Measurements from ENCODE around the gene ITPKC.

The ITPKC gene

DNA sequence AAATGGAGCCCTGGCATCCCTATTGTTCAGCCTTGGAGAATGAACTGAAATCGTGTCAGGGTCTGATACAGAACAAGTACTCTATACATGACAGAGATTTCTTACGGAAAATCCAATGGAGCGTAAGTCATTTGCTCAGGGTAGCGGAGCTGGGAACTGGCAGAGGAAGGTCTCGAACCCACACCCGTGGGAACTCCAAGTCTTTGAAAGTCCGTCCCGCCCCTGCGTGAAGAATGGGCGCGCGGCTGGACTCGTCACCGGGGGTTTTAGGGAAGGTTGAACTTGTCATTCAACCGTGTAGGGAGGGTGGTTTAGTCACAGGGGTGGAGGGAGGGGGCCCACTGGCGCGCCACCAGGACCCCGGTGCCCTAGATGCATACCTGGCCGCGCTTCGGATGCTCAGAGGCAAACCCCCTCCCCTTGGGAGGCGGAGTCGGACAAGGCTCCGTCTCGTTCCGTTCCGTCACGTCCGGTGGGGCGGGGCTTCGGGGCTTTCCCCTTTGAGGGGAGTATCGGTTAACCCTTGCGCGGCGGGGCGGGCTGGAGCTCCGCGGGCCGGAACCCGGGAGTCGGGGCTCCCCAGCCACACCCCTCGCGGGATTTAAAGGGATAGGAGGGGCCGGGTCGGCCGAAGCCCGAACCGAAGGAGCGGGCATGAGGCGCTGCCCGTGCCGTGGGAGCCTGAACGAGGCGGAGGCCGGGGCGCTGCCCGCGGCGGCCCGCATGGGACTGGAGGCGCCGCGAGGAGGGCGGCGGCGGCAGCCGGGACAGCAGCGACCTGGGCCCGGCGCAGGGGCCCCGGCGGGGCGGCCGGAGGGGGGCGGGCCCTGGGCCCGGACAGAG, at the start of gene ITPKC, which contains the start of gene COQ8B:
Gene ITPKC, plus strand, starts transcription at position 631 of the 843 bp plus-strand sequence. Its CDS starts 24 bp downstream, at position 655.
Gene COQ8B, minus strand, starts transcription at position 405 of the 843 bp plus-strand sequence. CDS start 2,254 bp downstream, outside the sequence.
- peak; percentile 96 for DNase-seq

DNA sequence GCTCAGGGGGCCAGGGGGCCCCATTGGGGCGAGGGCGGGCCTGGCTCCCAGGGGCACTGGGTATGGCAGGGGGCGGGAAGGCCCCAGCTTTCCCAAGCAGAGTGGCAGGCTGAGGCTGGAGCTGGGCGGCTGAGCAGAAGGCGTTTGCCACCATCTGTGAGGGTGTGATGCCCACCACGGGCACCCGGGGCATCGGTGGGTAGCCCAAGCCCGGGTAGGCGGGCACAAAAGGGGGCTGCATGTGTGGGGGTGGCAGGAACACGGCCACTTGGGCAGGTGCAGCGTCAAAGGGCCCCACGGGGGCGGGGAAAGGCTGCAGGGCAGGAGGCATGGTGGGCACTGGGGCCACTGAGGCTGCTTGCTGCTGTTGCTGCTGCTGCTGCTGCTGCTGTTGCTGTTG, 49.3 kb upstream of the ITPKC start:
- no peak for DNase-seq

DNA sequence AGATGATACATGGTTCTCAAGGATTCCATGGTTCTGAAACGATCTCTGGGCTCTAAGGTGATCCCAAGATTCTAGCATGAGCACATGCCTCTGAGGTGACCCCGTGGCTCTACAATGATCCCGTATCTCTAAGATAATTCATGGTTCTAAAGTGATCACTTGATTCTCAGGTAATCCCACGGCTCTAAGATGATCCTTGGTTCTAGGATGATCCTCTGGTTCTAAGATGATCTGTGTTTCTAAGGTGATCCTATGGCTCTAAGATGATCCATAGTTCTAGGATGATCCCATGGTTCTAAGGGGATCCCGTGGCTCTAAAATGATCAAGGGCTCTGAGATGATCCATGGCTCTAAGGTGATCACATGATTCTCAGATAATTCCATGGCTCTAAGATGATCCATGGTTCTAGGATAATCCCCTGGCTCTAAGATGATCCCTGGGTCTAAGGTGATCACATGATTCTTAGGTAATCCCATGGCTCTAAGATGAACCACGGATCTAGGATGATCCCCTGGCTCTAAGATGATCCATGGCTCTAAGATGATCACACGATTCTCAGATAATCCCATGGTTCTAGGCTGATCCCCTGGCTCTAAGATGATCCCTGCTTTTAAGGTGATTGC, 47.8 kb upstream of the ITPKC start:
- DNase-seq: no peak

DNA sequence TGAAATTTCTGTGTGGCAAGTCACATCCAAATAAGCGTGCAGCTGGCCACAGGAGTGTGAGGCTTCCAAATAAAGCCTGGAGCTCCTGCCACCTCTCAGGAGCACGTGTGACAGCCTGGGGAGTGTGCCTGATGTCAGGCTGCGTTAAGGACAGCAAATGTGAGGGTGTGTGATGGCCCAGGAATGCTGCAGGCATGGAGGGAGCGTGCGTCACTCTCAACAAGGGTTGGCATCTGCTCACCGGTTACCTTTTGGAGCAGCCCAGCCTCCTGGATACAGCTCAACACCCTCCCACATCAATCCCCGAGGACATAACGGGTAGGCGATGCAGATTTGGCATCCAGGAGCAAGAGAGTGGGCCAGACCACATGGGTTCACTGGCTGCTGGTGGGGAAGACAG, 45.5 kb upstream of the ITPKC start:
- no peak for DNase-seq

DNA sequence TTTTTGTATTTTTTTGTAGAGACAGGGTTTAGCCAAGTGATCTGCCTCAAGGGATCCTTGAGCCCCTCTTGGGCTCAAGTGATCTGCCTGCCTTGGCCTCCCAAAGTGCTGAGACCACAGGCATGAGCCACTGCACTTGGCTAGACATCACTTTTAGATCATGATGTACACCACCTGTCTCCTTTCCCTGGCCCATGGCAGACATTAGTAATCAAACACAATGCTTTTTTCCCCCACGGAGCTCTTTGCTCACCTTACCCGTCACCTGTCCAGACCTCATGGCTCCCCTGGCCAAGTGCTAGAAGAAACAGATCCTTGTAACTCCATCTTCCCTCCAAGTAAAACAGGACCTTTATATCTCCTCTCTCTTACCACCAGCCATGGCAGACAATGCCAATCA, 44.9 kb upstream of the ITPKC start:
- no peak for DNase-seq

DNA sequence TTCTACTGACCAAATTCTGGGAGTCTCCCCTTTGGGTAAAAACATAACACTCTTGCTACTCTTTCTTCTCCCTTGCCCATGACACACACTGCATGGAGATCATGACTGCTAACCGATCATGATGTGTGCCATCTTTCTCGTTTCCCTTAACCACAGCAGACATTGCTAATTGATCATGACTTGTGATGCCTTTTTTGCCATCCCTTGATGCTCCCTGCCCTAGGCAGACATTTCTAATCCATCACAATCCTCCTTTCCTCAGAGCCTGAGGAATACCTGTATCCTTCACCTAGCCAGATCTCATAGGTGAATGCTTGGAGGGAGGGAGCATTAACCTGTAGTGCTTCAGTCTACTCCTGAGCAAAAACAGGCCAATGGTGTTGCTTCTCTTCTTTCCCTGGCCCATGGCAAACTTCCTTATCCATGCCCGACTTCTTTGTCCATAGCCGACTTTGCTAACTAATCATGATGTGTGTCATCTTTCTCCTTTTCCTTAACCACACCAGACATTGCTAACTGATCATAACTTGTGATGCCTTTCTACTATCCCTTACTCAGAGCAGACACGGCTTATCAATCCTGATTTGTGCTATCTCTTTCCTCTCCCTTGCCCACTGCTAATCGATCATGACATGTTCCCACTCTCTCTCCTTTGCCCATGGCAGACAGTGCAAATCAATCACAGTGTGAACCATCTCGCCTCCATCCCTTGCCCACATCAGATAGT, 44.2 kb upstream of the ITPKC start:
- no peak for DNase-seq

DNA sequence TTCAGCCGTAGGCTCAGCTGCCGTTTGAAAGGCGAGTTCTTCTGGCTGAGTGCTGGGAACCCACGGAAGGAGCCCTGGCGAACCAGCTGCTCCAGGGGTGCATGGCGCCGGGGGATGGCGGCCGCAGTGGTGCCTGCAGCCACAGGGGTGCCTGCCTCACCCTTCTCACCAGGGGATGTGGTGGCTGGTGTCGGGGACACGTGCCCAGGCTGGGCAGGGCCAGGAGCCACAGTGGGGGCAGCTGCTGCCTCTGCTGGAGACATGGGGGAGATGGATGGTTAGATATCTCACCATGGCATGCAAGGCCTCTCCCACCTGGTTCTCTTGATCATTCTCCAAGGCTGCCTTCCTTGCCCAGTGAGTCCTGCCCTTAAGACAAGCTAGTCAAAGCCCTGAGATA, 43.5 kb upstream of the ITPKC start:
- no peak for DNase-seq

DNA sequence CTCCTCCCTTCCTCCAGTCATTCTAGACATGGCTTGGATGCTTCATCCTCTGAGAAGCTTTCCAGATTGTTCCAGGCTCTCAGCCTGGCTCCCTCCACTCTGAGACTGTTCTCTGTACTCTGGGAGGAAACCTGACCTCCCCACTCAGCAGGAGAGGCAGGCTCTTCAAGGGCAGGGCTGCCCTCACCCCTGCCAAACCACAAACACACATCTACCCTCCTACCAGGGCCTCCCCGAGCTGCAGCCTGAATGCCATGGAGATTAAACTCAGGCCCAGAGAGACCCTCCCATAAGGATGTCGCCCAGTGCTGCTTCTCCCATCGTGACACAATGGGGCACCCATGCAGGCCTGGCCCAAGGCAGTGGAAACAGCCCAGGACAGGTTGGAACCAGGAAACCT, 42.6 kb upstream of the ITPKC start:
- DNase-seq: no peak

DNA sequence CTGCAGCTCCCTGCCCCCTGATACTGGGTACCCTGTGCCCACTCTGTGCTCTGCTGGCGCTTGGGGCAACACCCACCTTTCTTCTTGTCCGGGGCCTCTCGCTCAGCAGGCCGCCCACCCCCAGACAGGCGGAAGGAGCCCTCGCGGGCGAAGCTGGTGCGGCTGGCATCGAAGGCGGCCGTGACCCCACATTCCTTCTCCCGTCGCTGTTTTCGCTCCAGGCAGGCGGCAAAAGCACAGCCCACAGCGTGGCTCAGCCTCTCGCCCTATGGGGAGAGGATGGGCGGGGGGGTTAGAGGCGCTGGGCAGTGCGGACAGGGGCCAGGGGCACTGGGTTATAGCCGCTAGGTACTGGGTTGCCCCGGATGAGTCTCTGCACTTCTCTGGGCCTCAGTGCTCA, 39.8 kb upstream of the ITPKC start:
- no peak for DNase-seq

DNA sequence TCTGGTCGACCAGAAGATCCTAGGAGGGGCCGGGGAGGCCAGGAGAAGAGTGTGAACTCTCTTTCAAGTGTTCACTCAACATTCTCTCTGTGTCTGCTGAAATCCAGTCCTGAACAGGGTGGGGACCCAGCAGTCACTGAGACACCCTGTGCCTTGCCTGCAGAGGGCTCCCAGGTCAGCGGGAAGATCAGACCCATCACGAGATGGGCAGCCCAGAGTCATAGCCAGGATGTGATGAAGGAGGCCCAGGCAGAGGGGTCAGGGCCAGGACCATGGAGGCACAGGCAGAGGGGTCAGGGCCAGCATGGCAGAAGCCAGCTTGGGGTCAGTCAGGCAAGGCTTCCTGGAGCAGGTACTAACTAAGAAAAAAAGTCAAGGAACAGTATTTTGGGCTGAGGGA, 35.9 kb upstream of the ITPKC start:
- DNase-seq: no peak

DNA sequence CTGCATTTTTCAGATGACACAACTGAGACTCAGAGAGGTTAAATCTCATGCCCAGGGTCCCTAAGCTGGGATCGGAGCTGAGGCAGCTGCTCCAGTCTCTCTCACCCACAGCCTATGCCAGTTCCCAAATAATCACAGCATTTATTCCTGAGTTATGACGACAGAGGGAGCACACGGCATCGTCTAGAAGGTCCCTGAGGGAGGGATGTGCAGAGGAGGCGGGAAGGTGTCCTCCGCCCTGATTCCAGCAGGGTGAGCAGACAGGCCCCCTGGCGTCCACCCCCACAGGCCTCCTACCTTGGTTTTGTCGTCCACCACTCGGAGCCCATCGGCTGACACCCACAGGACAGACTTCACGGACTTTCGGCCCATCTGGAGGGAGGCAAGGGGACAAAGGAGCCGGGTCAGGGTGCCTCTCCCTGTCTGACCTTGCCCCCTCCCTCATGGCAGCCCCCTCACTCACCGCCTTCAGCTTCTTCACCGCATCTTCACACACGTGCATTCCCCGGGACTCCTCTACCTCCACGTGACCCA, 34.4 kb upstream of the ITPKC start:
- no peak for DNase-seq

DNA sequence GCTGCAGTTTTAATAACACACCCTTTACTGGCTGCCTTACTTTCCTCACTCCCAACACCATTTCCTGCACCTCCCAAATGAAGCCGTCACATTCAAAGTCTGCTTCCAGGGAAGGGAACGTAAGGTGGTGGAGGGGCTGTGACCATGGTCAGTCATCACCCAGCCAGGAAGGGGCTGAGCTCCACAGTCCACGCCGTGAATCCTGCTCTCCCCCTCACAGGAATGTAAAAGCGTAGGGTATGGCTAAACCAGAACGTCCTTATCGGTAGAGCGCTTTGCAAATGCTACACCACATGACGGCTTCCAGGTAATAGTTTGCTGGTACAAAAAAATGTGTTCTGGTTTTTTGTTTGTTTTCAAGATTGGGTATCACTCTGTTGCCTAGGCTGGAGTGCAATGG, 33.5 kb upstream of the ITPKC start:
- DNase-seq: no peak

DNA sequence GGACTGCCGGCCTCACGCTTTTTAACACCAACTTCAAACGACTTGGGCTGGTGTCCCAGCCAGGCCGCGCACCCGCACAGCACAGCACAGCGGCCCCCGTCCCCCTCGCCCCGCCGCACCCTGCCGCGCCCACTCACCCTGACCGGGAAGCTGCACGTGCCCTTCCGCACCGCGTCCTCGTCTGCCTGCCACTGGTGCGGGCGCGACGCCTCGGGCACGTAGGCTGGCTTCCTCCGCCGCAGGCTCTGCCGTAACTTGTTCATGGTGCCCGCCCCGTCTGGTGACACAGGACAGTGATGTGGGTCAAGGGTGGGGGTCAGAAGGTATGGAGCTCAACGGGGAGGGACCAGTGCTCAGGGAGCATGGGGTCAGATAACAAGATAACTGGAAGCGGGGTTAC, 32.6 kb upstream of the ITPKC start:
- no peak for DNase-seq

DNA sequence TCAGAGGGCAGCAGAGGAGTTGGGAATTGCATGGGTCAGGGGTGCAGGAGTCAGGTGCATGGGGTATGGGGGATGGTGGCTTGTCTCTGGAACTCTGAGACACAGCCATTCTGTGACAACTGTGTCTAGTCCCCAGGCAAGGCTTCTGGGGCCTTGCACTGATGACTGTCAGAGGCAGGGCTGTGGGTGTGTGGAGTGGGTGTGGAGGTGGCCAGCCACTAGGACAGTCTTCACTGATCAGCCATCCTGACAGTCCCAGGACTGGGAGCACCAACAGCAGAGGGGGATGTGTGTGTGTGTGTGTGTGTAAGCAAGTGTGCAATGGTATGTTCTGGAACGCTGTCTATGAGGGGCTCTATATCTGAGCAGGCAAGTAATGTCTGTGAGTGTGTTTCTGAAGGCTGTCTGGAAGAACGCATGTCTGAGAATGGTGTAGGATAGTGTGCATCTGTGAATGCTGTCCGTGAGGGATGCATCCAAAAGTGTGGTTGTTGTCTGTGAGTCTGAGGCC, 31.8 kb upstream of the ITPKC start:
- no peak for DNase-seq

DNA sequence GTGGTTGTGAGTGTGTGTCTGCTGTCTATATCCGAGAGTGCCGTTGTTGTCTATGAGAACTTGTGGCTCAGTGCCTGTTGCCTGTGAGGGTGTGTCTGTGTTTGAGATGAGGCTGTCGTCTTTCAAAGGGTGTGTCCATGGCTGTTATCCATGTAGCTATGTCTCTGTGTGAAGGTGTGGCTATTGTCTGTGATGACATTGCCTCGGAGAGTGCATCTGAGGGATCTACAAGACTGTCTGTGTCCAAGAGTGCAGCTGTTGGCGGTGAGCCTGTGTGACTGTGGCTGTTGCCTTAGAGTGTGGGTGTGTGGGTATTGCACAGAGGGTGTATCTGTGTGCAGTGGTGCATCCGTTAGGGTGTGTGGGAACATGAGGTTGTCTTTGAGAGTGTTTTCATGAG, 31.3 kb upstream of the ITPKC start:
- DNase-seq: no peak

DNA sequence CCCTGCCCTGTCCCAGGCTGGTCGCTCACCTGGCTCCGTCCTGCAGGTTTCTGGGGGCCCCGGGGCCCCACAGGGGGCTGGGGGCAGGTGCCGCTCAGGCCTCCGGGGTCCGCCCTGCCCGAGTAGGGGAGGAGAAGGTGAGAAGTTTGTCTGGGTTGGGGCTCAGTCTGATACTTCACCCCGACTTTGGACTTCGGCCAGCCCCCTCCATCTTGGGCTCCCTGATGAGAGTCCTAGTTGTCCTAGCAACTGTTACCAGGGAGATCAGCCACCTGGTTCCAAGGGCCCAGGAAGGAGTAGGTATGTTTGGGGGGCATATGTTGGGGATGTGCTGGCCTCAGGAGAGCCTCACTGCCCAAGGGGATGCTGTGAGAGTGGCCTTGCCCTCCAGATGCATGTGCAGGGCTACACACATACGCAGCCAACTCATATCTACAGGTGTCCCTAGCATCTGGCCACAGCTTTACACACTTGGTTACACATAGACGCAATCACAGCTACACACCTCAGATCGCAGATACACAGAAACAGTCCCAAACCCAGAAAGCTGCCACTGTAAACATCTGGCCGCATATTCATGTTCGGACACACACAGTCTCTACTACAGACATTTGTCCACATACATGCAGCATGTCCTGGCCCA, 29.9 kb upstream of the ITPKC start:
- DNase-seq: no peak

DNA sequence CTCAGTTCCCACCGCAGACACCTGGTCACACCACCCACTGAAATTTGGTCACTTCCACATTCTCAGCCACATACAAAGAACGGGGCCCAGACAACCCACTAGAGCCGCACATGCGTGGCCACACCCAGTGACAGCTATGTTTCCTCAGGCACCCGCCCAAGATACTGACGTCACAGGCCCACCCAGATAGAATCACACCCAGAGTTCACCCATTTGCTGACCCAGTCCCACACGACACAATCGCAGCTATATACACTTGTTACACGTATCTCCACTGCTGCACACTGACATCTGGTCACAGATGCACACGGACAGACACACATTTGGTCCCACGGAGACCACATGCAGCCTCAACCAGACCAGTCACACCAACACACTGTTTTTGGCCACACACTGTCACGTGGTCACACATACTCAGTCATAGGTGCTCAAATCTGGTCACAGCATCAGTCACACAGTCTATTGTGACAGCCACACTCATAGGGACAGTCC, 29.3 kb upstream of the ITPKC start:
- no peak for DNase-seq

DNA sequence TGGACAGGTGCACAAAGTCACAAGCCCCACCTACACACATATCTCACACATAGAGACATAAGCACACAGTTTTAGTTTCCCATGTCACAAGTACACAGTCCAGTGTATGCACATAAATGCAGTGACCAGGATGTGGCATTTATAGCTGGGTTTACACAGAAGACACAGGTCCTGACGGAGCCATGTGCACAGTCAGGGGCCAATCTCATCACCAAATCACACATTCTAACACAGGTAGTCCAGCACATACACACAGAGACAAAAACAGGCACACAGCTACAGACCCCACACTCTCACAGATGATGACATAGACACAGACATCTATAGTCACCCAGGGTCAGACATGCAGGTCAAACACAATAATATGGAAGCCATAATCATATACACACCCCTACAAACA, 28.6 kb upstream of the ITPKC start:
- DNase-seq: no peak

DNA sequence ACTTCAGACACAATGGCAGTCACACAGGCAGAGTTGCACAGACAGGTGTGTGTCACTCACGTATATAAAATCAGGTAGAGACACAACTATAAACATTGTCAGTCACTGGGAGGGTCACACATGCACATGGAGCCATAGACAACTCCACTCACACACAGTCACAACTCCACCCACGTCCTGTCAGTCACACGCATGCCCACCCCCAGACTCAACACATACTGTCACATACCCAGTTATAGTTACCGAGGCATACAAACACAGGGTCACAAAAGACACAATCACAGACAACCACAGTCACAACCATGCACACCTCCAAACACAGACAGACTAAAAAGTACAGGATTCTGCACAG, 27.9 kb upstream of the ITPKC start:
- DNase-seq: no peak

DNA sequence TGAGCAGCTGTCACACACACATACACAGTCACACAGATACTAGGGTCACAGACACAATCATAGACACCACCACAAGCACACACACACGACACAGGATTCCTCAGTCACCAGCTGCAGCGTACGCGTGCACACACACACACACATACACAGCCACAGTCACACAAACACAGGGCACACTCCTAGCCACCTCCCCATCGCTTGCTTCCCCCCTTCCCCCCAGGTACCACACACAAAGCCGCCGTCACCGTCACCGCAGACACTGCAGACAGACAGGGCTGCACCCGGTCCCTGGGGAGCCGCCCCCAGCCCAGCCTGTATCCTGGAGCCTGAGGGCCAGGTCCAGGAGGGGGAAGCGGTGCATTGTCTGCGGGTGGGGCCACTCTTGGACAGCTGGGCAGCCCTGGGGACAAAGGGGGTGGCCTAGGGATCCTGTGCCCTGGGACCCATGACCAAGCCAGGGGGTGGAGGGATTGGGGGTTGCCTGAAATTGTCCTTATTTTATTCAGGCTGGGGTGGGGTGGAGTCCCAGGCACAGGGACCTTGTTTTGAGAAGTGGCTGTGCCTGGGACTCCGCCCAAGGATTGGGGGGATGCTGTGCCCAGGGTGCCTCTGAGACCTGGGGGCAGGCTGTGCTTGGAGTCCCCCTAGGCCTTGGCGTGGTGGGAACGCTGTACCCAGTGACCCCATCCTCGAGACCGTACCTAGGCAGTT, 27.4 kb upstream of the ITPKC start:
- no peak for DNase-seq

DNA sequence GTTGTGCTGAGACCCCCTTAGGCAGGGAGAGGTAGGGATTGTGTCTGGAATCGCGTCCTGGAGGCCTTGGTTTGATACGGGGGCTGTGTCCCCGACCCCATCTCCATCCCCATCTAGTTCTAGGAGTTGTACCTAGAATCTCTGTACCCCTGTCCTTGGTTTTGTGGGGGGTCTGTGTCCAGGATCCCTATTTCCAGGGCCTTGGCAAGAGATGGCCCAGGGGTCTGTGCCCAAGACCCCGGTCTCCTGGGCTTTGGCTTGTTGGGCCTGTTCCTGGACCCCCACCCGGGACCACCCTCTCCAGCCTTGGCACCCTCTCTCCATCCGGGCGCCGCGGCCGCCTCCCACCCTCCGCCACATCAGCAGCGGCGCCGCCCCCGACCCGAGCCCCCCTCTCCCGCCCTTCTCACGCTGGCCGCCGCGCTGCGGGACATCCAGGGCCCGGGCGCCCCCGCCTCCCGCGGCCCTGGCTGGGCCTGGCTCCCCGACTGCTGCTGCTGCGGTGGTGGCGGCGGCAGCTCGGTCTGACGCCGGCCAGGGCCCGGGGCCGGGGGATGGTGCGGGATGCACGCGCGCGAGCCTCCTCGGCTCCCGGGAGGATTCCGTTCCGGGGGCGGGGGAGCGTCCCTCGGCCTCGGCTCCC, 26.7 kb upstream of the ITPKC start, which contains the start of gene NUMBL:
Gene NUMBL, minus strand, starts transcription at position 602 of the 643 bp plus-strand sequence. Its CDS starts 168 bp downstream, at position 434.
- no peak for DNase-seq
